Erythroblast (primary cell): ENCODE measurements around the gene WRAP73.

ENCODE experiments used
- GATA1 ChIP-seq: IDR thresholded peaks from 2 replicates; pipeline ENCODE4 v1.6.1; 2011; ENCODE audit warnings: low read depth, mild to moderate bottlenecking, control low read depth, low read length, moderate library complexity
- POLR2A ChIP-seq: IDR thresholded peaks from 2 replicates; pipeline ENCODE4 v1.6.1; 2011; ENCODE audit warnings: mild to moderate bottlenecking, low read length

- TF ChIP-seq POLR2A (no peak), GATA1 (no peak)
These were observed 40.7 kb downstream of the WRAP73 start for GRCh38 chr1:3609016-3609768.
